Neutrophil (primary cell): Measurements from ENCODE around the gene BAHCC1.

Source experiments
- H3K27ac ChIP-seq: fragments of 200-600 bp; sonication (generic); 2 replicates; pipeline ENCODE4 v1.5.1; 2016; ENCODE audit warnings: mild to moderate bottlenecking, moderate library complexity
- H3K27me3 ChIP-seq: fragments of 200-600 bp; sonication (generic); 2 replicates; pipeline ENCODE4 v1.6.0; 2016; ENCODE audit warnings: mild to moderate bottlenecking
- H3K36me3 ChIP-seq: fragments of 200-600 bp; sonication (generic); 2 replicates; pipeline ENCODE4 v1.5.1; 2017
- H3K4me1 ChIP-seq, 2 experiments: fragments of 200-600 bp in 1 of 2; sonication (generic) in 1 of 2; 1 replicate in 1 of 2; 2 replicates in 1 of 2; pipeline versions ENCODE4 v1.5.1 to v1.6.1; 2013 to 2016; ENCODE audit warnings: low read depth in 1 of 2, low read length in 1 of 2, mild to moderate bottlenecking in 1 of 2, moderate library complexity in 1 of 2; ENCODE audit not compliant: control insufficient read depth in 1 of 2, insufficient read depth in 1 of 2
- H3K4me3 ChIP-seq, 2 experiments: fragments of 200-600 bp in 1 of 2; sonication (generic) in 1 of 2; 1 replicate in 1 of 2; 2 replicates in 1 of 2; pipeline ENCODE4 v1.5.1; 2013 to 2016; ENCODE audit warnings: low read depth in 1 of 2, low read length in 1 of 2, mild to moderate bottlenecking in 1 of 2, moderate library complexity in 1 of 2
- H3K9me3 ChIP-seq: fragments of 200-600 bp; sonication (generic); 2 replicates; pipeline ENCODE4 v1.5.1; 2016
- CTCF ChIP-seq: fragments of 200-600 bp; sonication (generic); IDR thresholded peaks from 2 replicates; pipeline ENCODE4 v1.5.1; 2016; ENCODE audit warnings: antibody characterized with exemption

BAHCC1 gene

DNA sequence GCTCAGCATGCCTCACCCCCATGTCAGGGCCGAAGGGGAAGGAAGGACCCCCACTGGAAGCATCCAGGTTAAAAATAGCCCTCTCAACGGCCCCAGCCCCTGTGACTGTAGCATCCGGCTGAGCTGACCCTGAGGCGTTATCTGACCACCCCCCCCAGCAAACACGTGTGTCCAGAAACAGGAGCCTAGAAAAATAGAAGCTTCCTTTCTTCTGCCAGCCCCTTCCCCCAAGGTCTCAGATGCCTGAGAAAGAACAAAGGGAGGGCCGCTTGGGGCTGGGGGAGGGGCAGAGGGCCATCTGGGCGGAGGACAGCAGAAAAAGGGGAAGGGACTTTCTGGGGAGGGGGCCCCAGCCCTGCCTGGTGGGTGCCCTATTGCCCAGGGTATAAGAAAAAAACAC lies 61.5 kb downstream of the BAHCC1 start:
- no peak for TF ChIP-seq CTCF
- Histone ChIP-seq H3K9me3 (no peaks in the 10 kb centered on the region), H3K27ac (no peak overlapping the region), H3K4me1 (peaks cover 59 to 70% of the 10 kb centered on the region in 2 experiments), H3K4me3 (no peak overlapping the region), H3K27me3 (no peaks in the 10 kb centered on the region), H3K36me3 (no peaks in the 10 kb centered on the region)

DNA sequence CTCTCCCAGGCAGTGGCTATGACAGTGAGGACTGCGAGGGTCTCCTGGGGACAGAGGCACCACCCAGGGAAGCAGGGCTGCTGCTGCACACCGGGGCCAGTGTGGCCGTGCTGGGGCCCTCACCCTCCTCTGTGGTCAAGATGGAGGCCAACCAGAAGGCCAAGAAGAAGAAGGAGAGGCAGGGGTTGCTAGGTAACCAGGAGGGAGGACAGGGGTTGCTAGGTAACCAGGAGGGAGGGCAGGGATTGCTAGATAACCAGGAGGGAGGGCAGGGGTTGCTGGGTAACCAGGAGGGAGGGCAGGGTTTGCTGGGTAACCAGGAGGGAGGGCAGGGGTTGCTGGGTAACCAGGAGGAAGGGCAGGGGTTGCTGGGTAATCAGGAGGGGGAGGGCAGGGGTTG lies 62.1 kb downstream of the BAHCC1 start:
- H3K9me3 ChIP-seq: no peaks in the 10 kb centered on the region
- TF ChIP-seq CTCF: no peak
- no peak overlapping the region for H3K4me3 ChIP-seq
- no peak overlapping the region for H3K27ac ChIP-seq
- no peaks in the 10 kb centered on the region for H3K27me3 ChIP-seq
- H3K4me1 ChIP-seq: peaks cover 65 to 75% of the 10 kb centered on the region in 2 experiments
- H3K36me3 ChIP-seq: no peaks in the 10 kb centered on the region

- Histone ChIP-seq H3K27ac (no peak overlapping the region), H3K4me1 (peaks cover 64 to 71% of the 10 kb centered on the region in 2 experiments), H3K9me3 (no peaks in the 10 kb centered on the region), H3K4me3 (no peak overlapping the region), H3K27me3 (no peaks in the 10 kb centered on the region), H3K36me3 (no peaks in the 10 kb centered on the region)
- no peak for TF ChIP-seq CTCF
These were observed 62.8 kb downstream of the BAHCC1 start for GRCh38 chr17:81457917-81458555.

GRCh38 chr17:81458628-81459027 lies 63.4 kb downstream of the BAHCC1 start:
- Histone ChIP-seq H3K27ac (no peak overlapping the region), H3K36me3 (peaks cover 3% of the 10 kb centered on the region), H3K9me3 (no peaks in the 10 kb centered on the region), H3K4me3 (no peak overlapping the region), H3K4me1 (peaks cover 58 to 65% of the 10 kb centered on the region in 2 experiments), H3K27me3 (no peaks in the 10 kb centered on the region)
- no peak for TF ChIP-seq CTCF

- no peaks in the 10 kb centered on the region for H3K9me3 ChIP-seq
- no peaks in the 10 kb centered on the region for H3K27me3 ChIP-seq
- no peak overlapping the region for H3K4me3 ChIP-seq
- H3K36me3 ChIP-seq: peaks cover 5% of the 10 kb centered on the region
- no peak for TF ChIP-seq CTCF
- peaks cover 52 to 59% of the 10 kb centered on the region in 2 experiments for H3K4me1 ChIP-seq
- H3K27ac ChIP-seq: no peak overlapping the region
These were observed 64.0 kb downstream of the BAHCC1 start for GRCh38 chr17:81459224-81459623.
